Vagina (tissue), 2 donors: Measurements from ENCODE around the gene SELENOW. TPM values are rescaled to one million over a fixed set of nuclear protein-coding genes. Genes with fewer than 3 reads are reported as not detected.

Experiments
- DNase-seq, 2 donors: peaks; one replicate each; pipeline ENCODE4 v3.0.0-alpha.2; 2017; ENCODE audit errors: extremely low spot score in 2 of 2
- H3K27ac ChIP-seq: fragments of 200-600 bp; sonication (generic); one replicate; pipeline ENCODE4 v1.5.1; 2019
- H3K27me3 ChIP-seq: fragments of 200-600 bp; sonication (generic); one replicate; pipeline ENCODE4 v1.5.1; 2019
- H3K36me3 ChIP-seq, 2 donors: fragments of 200-600 bp; sonication (generic); one replicate each; pipeline ENCODE4 v1.5.1; 2017 to 2019
- H3K4me1 ChIP-seq: fragments of 200-600 bp; sonication (generic); one replicate; pipeline ENCODE4 v1.5.1; 2019
- H3K4me3 ChIP-seq, 2 donors: fragments of 200-600 bp; sonication (generic); 1 replicate in 1 of 2; 2 replicates in 1 of 2; pipeline ENCODE4 v1.5.1; 2016 to 2019
- H3K9me3 ChIP-seq: fragments of 200-600 bp; sonication (generic); one replicate; pipeline ENCODE4 v1.5.1; 2019
- CTCF ChIP-seq, 3 experiments: fragments of 450-650 bp in 2 of 3; fragments of 200-600 bp in 1 of 3; sonication (generic) in 1 of 3; IDR thresholded peaks; one replicate each; pipeline ENCODE4 v1.5.1; 2017 to 2019; ENCODE audit warnings: antibody characterized with exemption in 3 of 3, mild to moderate bottlenecking in 2 of 3, moderate library complexity in 2 of 3
- POLR2A ChIP-seq, 2 donors: fragments of 450-650 bp; IDR thresholded peaks; one replicate each; pipeline ENCODE4 v1.6.1; 2017; ENCODE audit warnings: antibody characterized with exemption in 2 of 2, mild to moderate bottlenecking in 2 of 2, moderate library complexity in 2 of 2
- POLR2AphosphoS5 ChIP-seq, 2 donors: sonication (generic); formaldehyde crosslinking; IDR thresholded peaks; one replicate each; pipeline ENCODE4 v1.9.0; 2017; ENCODE audit warnings: antibody characterized with exemption in 2 of 2, mild to moderate bottlenecking in 2 of 2, low read depth in 1 of 2; ENCODE audit not compliant: insufficient read depth in 1 of 2
- intact Hi-C: fragments of 100-400 bp; cut with DNase I; formaldehyde crosslinking; loops from one replicate; pipeline ENCODE4 v1.15.1; 2023
- total RNA-seq: library from RNA; depleted of rRNA; stranded (reverse); fragments of >200 nt; gene quantifications from one replicate; pipeline ENCODE4 v1.2.3, GENCODE V29; 2016

SELENOW gene
- total RNA-seq, 1 donor from 2014 or later = 442 TPM

GRCh38 chr19:47730910-47731309, 47.6 kb upstream of the SELENOW start:
- peaks cover 4 to 53% of the 10 kb centered on the region in 2 donors for H3K36me3 ChIP-seq
- intact Hi-C loops = no loop called here
- H3K9me3 ChIP-seq = no peaks in the 10 kb centered on the region
- TF ChIP-seq POLR2AphosphoS5 (IDR thresholded peaks at IDR 0.05; ENCODE audit: insufficient read depth in 1 of 2, low read depth in 1 of 2) (no peak), POLR2A (IDR thresholded peaks at IDR 0.05) (no peak), CTCF (IDR thresholded peaks at IDR 0.05) (no peak)
- H3K4me3 ChIP-seq = no peak overlapping the region
- peaks cover 46% of the 10 kb centered on the region for H3K4me1 ChIP-seq
- H3K27me3 ChIP-seq = no peaks in the 10 kb centered on the region
- DNase-seq = no peak
- peak overlapping the region; percentile 92 for H3K27ac ChIP-seq

- TF ChIP-seq POLR2A (IDR thresholded peaks at IDR 0.05) (no peak), CTCF (IDR thresholded peaks at IDR 0.05) (no peak), POLR2AphosphoS5 (IDR thresholded peaks at IDR 0.05; ENCODE audit: insufficient read depth in 1 of 2, low read depth in 1 of 2) (no peak)
- H3K4me3 ChIP-seq = no peak overlapping the region
- no peak overlapping the region for H3K27ac ChIP-seq
- DNase-seq = no peak
- peaks cover 4 to 61% of the 10 kb centered on the region in 2 donors for H3K36me3 ChIP-seq
- intact Hi-C loops = no loop called here
- H3K4me1 ChIP-seq = peaks cover 5% of the 10 kb centered on the region
- no peaks in the 10 kb centered on the region for H3K9me3 ChIP-seq
- no peaks in the 10 kb centered on the region for H3K27me3 ChIP-seq
Measured at GRCh38 chr19:47735131-47735530, 43.4 kb upstream of the SELENOW start.

- intact Hi-C loops = no loop called here
- Histone ChIP-seq H3K36me3 (peaks cover 0 to 52% of the 10 kb centered on the region in 2 donors), H3K9me3 (no peaks in the 10 kb centered on the region), H3K27ac (peak overlapping the region; percentile 99), H3K27me3 (no peaks in the 10 kb centered on the region), H3K4me1 (peaks cover 25% of the 10 kb centered on the region), H3K4me3 (no peak overlapping the region)
- TF ChIP-seq POLR2A (IDR thresholded peaks at IDR 0.05) (no peak), POLR2AphosphoS5 (IDR thresholded peaks at IDR 0.05; ENCODE audit: insufficient read depth in 1 of 2, low read depth in 1 of 2) (no peak), CTCF (IDR thresholded peaks at IDR 0.05) (no peak)
- DNase-seq = no peak
Measured at GRCh38 chr19:47740866-47741519, 37.5 kb upstream of the SELENOW start.

- H3K27ac ChIP-seq = peak overlapping the region; percentile 99
- no peak overlapping the region for H3K4me3 ChIP-seq
- intact Hi-C loops = no loop called here
- peaks cover 0 to 47% of the 10 kb centered on the region in 2 donors for H3K36me3 ChIP-seq
- no peaks in the 10 kb centered on the region for H3K9me3 ChIP-seq
- peaks cover 31% of the 10 kb centered on the region for H3K4me1 ChIP-seq
- no peaks in the 10 kb centered on the region for H3K27me3 ChIP-seq
- peak in 1 of 2 donors; percentile 48 for TF ChIP-seq POLR2AphosphoS5 (IDR thresholded peaks at IDR 0.05; ENCODE audit: insufficient read depth in 1 of 2, low read depth in 1 of 2)
- no peak for TF ChIP-seq POLR2A (IDR thresholded peaks at IDR 0.05)
- no peak for TF ChIP-seq CTCF (IDR thresholded peaks at IDR 0.05)
- no peak for DNase-seq
Measured at GRCh38 chr19:47741544-47742140, 36.9 kb upstream of the SELENOW start.

- H3K4me3 ChIP-seq = peak overlapping the region; percentile 35 to 38
- intact Hi-C loops = loop anchor here (1.0 kb wide), 1 partner anchor 29 kb away; the partner anchor contains the start of gene EHD2
- peak overlapping the region; percentile 99 for H3K27ac ChIP-seq
- H3K27me3 ChIP-seq = no peaks in the 10 kb centered on the region
- peaks cover 41% of the 10 kb centered on the region for H3K4me1 ChIP-seq
- no peaks in the 10 kb centered on the region for H3K9me3 ChIP-seq
- no peak for DNase-seq
- peaks cover 0 to 53% of the 10 kb centered on the region in 2 donors for H3K36me3 ChIP-seq
- TF ChIP-seq CTCF (IDR thresholded peaks at IDR 0.05) (no peak), POLR2AphosphoS5 (IDR thresholded peaks at IDR 0.05; ENCODE audit: insufficient read depth in 1 of 2, low read depth in 1 of 2) (no peak), POLR2A (IDR thresholded peaks at IDR 0.05) (no peak)
Measured at GRCh38 chr19:47742634-47743033, 35.9 kb upstream of the SELENOW start.
